H1 (cell line): ENCODE results near the gene ZNF486.

ENCODE experiments used
- CHD2 ChIP-seq: IDR thresholded peaks from 2 replicates; pipeline ENCODE4 v1.6.1; 2012; ENCODE audit warnings: low read length, improper control_type of control experiment
- EP300 ChIP-seq, 2 experiments: IDR thresholded peaks; 1 replicate in 1 of 2; 2 replicates in 1 of 2; pipeline ENCODE4 v1.6.1; 2011 to 2012; ENCODE audit warnings: low read depth in 2 of 2, low read length in 2 of 2, mild to moderate bottlenecking in 2 of 2, borderline replicate concordance in 1 of 2, inconsistent platforms in 1 of 2, moderate library complexity in 1 of 2
- EZH2 ChIP-seq: fragments of 200-600 bp; sonication (generic); IDR thresholded peaks from 2 replicates; pipeline ENCODE4 v1.7.1; 2012; ENCODE audit warnings: low read depth, mild to moderate bottlenecking, moderate library complexity, low read length, inconsistent platforms; ENCODE audit not compliant: severe bottlenecking
- GABPA ChIP-seq: IDR thresholded peaks from 2 replicates; pipeline ENCODE4 v1.6.1; 2011; ENCODE audit warnings: mild to moderate bottlenecking, low read length, moderate library complexity, borderline replicate concordance; ENCODE audit not compliant: insufficient read depth
- GTF2F1 ChIP-seq: IDR thresholded peaks from 2 replicates; pipeline ENCODE4 v1.6.1; 2012; ENCODE audit warnings: low read depth, low read length, improper control_type of control experiment, borderline replicate concordance
- HDAC6 ChIP-seq: IDR thresholded peaks from one replicate; pipeline ENCODE4 v1.7.1; 2012; ENCODE audit warnings: low read depth, mild to moderate bottlenecking, inconsistent platforms, low read length, moderate library complexity
- MAFK ChIP-seq: IDR thresholded peaks from 2 replicates; pipeline ENCODE4 v1.6.1; 2012; ENCODE audit warnings: low read depth, mild to moderate bottlenecking, improper control_type of control experiment, low read length
- NRF1 ChIP-seq: IDR thresholded peaks from 2 replicates; pipeline ENCODE4 v1.6.1; 2011; ENCODE audit warnings: mild to moderate bottlenecking, low read depth, low read length, improper control_type of control experiment
- POLR2A ChIP-seq, 2 experiments: IDR thresholded peaks; 1 replicate in 1 of 2; 2 replicates in 1 of 2; pipeline ENCODE4 v1.6.1; 2011; ENCODE audit warnings: low read depth in 2 of 2, low read length in 2 of 2, mild to moderate bottlenecking in 2 of 2; ENCODE audit errors: control extremely low read depth in 1 of 2
- SIN3A ChIP-seq, 2 experiments: IDR thresholded peaks in 1 of 2; conservative IDR thresholded peaks in 1 of 2; 2 replicates each; pipeline ENCODE4 v1.6.1; 2011 to 2012; ENCODE audit warnings: low read length in 2 of 2, improper control_type of control experiment in 1 of 2, low read depth in 1 of 2, mild to moderate bottlenecking in 1 of 2
- TF ChIP-seq, protein P1 (sequence below), 3 experiments: IDR thresholded peaks; 1 replicate in 2 of 3; 2 replicates in 1 of 3; pipeline versions ENCODE4 v1.5.1 to v1.6.1; 2011; ENCODE audit warnings: low read length in 3 of 3, mild to moderate bottlenecking in 3 of 3, inconsistent platforms in 2 of 3, low read depth in 1 of 3, moderate library complexity in 1 of 3; ENCODE audit not compliant: insufficient read depth in 1 of 3; ENCODE audit errors: control extremely low read depth in 1 of 3
- TF ChIP-seq, protein P2 (sequence below): IDR thresholded peaks from 2 replicates; pipeline ENCODE4 v1.6.1; 2012; ENCODE audit warnings: low read length, inconsistent platforms
- TF ChIP-seq, protein P3 (sequence below): IDR thresholded peaks from 2 replicates; pipeline ENCODE4 v1.6.1; 2012; ENCODE audit warnings: inconsistent platforms
- TF ChIP-seq, protein P4 (sequence below): IDR thresholded peaks from 2 replicates; pipeline ENCODE4 v1.6.1; 2012; ENCODE audit warnings: inconsistent platforms

DNA sequence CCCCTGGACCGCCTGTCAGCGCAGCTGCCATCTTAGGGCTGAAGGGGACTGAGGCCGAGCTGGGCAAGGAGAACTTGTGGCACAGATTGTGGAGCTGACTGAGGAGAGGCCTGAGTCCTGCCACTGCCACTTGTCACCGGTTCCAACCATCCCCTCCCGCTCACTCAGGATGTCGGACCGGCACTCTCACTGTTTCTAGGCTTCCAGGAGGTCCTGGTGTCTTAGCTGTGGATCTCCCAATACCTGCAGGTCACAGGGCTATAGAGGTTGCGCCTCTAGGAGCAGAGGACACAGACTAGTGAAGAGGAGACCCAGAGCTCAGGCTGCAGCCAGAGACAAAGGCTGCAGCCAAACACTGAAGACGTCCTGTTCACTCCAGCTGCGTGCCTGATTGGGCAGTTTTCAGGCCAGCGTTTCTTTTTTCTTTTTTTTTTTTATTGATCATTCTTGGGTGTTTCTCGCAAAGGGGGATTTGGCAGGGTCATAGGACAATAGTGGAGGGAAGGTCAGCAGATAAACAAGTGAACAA lies 15.3 kb upstream of the ZNF486 start:
- TF ChIP-seq, protein P1, sequence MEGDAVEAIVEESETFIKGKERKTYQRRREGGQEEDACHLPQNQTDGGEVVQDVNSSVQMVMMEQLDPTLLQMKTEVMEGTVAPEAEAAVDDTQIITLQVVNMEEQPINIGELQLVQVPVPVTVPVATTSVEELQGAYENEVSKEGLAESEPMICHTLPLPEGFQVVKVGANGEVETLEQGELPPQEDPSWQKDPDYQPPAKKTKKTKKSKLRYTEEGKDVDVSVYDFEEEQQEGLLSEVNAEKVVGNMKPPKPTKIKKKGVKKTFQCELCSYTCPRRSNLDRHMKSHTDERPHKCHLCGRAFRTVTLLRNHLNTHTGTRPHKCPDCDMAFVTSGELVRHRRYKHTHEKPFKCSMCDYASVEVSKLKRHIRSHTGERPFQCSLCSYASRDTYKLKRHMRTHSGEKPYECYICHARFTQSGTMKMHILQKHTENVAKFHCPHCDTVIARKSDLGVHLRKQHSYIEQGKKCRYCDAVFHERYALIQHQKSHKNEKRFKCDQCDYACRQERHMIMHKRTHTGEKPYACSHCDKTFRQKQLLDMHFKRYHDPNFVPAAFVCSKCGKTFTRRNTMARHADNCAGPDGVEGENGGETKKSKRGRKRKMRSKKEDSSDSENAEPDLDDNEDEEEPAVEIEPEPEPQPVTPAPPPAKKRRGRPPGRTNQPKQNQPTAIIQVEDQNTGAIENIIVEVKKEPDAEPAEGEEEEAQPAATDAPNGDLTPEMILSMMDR (IDR thresholded peaks at IDR 0.05; ENCODE audit: control extremely low read depth in 1 of 3, insufficient read depth in 1 of 3, low read depth in 1 of 3, low read length in 3 of 3) = no peak
- TF ChIP-seq MAFK = no peak
- TF ChIP-seq EZH2 = no peak
- no peak for TF ChIP-seq EP300 (IDR thresholded peaks at IDR 0.05; ENCODE audit: borderline replicate concordance in 1 of 2, low read depth in 2 of 2, low read length in 2 of 2)
- TF ChIP-seq, protein P2, sequence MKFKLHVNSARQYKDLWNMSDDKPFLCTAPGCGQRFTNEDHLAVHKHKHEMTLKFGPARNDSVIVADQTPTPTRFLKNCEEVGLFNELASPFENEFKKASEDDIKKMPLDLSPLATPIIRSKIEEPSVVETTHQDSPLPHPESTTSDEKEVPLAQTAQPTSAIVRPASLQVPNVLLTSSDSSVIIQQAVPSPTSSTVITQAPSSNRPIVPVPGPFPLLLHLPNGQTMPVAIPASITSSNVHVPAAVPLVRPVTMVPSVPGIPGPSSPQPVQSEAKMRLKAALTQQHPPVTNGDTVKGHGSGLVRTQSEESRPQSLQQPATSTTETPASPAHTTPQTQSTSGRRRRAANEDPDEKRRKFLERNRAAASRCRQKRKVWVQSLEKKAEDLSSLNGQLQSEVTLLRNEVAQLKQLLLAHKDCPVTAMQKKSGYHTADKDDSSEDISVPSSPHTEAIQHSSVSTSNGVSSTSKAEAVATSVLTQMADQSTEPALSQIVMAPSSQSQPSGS = no peak
- no peak for TF ChIP-seq HDAC6
- TF ChIP-seq POLR2A (IDR thresholded peaks at IDR 0.05; ENCODE audit: control extremely low read depth in 1 of 2, low read depth in 2 of 2, low read length in 2 of 2) = no peak
- no peak for TF ChIP-seq GTF2F1
- no peak for TF ChIP-seq SIN3A (conservative IDR thresholded peaks at IDR 0.05 in 1 of 2, IDR thresholded peaks at IDR 0.05 in 1 of 2; ENCODE audit: low read depth in 1 of 2, low read length in 2 of 2)
- TF ChIP-seq GABPA = no peak
- TF ChIP-seq, protein P3, sequence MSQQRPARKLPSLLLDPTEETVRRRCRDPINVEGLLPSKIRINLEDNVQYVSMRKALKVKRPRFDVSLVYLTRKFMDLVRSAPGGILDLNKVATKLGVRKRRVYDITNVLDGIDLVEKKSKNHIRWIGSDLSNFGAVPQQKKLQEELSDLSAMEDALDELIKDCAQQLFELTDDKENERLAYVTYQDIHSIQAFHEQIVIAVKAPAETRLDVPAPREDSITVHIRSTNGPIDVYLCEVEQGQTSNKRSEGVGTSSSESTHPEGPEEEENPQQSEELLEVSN = no peak
- no peak for TF ChIP-seq NRF1
- no peak for TF ChIP-seq CHD2
- TF ChIP-seq, protein P4, sequence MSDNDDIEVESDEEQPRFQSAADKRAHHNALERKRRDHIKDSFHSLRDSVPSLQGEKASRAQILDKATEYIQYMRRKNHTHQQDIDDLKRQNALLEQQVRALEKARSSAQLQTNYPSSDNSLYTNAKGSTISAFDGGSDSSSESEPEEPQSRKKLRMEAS = no peak
